Activated naive CD4-positive, alpha-beta T cell (primary cell): ENCODE data around the gene MRPL4.

Experiments
- DNase-seq, 4 experiments: peaks; one replicate each; lab custom pipeline; 2025; lab: John Stamatoyannopoulos, UW

MRPL4 gene

GRCh38 chr19:10251792-10252694 lies at the start of gene MRPL4:
MRPL4 (plus strand) TSS chr19:10252214; CDS start chr19:10252254, 40 bp downstream.
- peak; percentile 86 to 94 (median 92) for DNase-seq

- no peak for DNase-seq
These were observed 48.3 kb upstream of the MRPL4 start for GRCh38 chr19:10203686-10204085.

DNA sequence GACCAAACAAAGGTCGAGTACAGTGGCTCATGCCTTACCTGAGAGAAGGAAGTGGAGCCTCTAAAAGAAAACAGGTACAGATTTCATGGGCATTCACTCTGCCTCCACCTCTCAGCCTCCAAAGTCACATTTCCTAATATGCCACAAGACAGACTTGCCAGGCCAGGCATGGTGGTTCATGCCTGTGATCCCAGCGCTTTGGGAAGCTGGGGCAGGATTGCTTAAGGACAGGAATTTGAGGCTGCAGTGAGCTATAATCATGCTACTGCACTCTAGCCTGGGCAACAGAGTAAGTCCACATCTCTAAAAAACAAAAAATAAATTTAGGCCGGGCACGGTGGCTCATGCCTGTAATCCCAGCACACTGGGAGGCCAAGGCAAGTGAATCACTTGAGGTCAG lies 46.4 kb upstream of the MRPL4 start:
- DNase-seq: no peak

DNA sequence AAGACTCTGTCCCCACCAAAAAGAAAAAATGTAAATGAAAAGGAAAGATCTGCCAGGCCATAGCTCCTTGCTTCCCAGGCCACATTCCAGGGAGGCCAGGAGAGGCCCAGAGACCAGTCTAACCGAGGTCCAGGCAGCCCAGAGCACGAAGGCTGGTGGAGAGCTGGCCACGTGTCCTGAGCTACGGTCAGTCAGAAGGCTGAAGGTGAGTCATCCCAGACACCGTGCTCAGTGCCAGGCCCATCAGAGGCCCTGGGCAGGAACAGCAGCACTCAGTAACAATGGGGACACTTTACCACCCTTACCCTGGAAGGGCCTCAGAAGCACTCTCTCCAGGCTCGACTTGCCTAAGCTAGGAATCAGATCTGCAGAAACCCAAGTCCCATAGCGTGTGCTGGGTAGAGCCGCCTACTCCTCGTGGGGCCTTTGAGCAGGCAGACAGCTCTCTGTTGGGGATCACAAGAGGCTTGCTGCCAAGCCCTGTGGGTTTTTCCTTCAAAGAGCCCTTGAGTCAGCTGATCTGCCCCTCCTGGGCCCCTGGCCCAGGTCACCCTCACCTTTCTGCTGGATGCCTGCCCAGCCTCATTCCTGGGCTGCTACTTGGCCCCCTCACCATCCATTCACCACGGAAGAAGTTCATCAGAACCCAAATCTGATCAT lies 45.7 kb upstream of the MRPL4 start:
- DNase-seq: no peak

DNA sequence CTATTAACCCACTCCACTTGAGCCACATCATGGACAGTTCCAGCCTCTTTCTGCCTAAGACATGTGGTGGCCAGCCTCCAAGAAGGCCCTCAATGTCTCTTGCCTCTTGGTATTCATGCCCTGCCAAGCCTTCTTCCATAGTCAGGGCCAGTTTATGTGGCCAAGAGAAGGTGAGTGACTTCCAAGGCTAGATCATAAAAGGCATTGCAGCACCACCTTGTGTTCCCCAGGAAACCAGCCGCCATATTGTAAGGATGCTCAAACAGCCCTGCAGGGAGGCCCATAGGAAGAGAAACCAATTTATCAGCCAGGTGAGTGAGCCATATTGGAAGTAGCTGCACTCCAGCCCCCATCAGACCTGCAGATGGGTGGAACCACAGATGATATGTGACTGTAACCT lies 45.0 kb upstream of the MRPL4 start:
- DNase-seq: no peak

DNA sequence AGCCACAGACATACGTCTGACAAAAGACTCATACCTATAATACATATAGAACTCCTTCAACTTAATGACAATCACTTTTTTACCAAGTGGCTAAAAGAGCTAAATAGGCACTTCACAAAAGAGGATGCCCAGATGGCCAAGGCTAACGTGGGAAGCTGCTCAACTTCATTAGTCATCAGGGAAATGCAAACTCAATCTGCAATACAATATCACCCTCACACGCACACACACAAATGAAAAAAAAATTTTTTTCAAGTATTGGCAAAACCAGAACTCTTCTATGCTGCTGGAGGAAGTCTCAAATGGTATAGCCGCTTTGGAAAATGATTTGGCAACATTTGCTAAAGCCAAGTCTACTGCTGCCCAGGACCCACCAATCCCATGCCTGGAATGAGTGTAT lies 42.7 kb upstream of the MRPL4 start:
- no peak for DNase-seq

DNA sequence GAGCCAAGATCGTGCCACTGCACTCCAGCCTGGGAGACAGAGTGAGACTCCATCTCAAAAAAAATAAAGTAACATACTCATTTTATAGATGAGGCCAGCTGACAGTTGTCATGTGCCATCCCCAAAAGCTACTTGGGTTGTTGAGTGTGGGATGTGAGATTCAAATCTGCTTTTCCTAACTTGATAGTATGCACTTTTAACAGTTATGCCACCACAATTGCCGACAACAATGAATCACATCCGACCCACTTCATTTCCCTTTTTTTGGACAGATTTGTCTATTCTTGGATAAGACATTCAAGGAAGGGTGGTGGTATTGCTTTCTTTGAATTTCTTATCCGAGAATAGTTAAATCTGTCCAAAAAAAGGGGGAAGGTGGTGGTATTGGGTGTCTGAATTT lies 41.0 kb upstream of the MRPL4 start:
- no peak for DNase-seq

- no peak for DNase-seq
These were observed 40.3 kb upstream of the MRPL4 start for GRCh38 chr19:10211691-10212090.

DNA sequence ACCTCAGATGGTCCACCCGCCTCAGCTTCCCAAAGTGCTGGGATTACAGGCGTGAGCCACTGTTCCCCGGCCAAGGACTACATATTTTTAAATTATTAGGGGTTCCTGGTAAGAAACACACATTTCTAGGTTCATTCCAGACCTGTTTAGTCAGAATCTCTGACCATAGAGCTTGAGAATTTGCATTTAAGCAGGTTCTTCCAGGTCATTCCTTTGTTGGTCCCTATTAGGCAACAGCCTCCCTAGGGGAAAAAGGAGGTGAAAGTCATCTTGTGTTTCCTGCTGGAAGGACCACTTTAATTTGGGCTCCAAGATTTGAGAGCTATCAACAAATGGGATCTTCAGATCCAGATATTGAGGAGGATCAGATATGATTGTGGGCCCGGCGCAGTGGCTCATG lies 37.2 kb upstream of the MRPL4 start:
- no peak for DNase-seq

- no peak for DNase-seq
These were observed 34.9 kb upstream of the MRPL4 start for GRCh38 chr19:10217085-10217484.

DNA sequence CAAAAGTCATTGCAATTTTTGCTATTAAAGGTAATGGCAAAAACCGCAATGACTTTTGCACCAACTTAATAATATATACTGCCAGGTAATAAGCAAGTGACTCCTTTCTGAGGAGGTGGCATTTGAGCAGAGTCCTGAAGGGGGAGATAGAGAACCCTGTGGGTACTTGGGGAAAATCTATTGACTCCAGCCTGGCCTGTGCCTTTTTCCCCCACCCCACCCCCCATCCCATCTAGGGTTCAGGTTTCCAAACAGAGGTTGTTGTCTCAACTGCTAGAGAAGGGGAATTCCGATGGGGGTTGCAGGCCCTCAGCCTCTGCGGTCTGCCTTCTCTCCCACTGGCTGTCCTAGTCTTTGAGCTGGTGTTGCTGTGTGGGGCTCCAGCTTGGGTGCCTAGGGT lies 32.3 kb upstream of the MRPL4 start:
- DNase-seq: no peak

- DNase-seq: no peak
These were observed 31.3 kb upstream of the MRPL4 start for GRCh38 chr19:10220695-10221094.

DNA sequence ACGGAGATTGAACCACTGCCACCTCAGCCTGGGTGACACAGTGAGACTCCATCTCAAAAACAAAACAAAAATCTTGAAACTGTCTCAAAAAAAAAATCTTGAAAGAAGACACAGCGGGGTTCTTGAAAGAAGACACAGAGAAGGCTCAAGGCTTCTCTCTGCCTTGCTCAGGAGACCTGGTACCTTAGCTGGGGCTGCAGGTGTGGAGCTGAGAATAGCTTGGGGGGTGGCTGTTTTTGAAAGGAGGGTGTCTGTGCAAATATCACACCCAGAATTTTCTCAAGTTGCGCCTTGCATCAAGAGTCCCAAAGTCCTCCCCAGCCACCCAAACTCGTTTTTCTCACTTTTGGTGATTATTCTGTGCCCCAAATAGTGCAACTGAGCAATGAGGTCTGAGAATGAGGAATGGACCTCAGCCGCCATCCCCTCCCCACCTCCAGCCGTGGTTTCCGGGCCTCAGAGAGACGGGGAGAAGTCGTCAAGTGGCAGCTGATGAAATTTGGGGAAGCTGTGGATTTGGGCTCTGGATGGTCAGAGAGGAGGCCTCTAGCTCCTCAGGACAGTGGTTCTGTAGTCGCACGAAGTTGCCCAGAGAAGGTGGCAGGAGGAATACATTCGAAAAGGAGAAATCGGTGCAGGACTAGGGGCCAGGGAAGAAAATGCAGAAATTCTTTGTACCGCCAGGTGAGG lies 29.7 kb upstream of the MRPL4 start:
- no peak for DNase-seq

GRCh38 chr19:10223488-10224213 lies 28.4 kb upstream of the MRPL4 start:
- DNase-seq: no peak

DNA sequence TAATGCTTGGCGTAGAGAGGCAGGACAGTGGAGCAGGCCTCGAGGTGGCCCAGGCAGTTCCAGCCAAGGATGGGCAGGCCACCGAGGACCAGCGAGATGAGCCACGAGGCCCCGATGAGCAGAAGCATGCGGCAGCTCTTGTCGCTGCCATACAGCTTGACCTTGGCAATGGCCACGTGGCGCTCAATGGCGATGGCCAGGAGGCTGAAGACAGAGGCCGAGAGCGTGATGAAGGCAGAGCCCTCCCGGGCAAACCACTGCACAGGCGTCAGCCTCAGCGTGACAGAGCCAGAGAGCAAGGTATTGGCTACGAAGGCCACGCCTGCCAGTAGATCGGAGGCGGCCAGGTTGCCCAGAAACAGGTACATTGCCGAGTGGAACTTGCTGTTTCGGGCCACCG lies 27.7 kb upstream of the MRPL4 start:
- DNase-seq: no peak

- no peak for DNase-seq
These were observed 26.0 kb upstream of the MRPL4 start for GRCh38 chr19:10226021-10226375.

DNA sequence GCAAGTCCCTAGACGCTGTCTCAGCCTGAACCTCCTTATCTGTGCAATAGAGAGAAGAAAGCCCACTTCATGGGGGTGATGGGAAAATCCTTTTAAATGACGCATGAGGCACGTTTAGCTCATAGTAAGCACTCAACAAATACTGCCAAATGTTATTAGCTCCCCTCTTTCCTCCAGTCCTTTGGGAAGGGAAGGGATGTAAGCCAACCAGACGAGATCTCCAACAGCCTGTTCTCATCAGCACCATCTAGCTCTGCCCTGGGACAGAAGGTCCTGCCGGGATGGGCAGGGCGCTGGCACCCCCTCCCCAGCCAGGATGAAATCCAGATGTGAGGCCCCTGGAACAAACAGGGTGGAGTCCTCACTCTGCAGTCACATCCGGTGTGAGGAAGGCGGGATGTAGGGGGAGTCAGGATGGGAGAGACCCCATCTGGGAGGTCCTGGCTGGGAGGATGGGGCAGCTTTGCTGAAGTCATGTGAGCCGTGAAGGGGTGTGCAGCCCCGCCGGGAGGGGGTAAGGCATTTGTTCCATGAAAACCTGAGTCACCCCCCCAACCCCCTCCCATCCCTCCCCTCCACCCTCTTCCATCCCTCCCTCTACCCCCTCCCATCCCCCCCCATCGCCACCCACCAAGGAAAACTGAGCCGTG lies 25.5 kb upstream of the MRPL4 start:
- DNase-seq: no peak

GRCh38 chr19:10227026-10227971 lies 24.7 kb upstream of the MRPL4 start:
- no peak for DNase-seq

GRCh38 chr19:10228393-10228792 lies 23.6 kb upstream of the MRPL4 start:
- DNase-seq: no peak

DNA sequence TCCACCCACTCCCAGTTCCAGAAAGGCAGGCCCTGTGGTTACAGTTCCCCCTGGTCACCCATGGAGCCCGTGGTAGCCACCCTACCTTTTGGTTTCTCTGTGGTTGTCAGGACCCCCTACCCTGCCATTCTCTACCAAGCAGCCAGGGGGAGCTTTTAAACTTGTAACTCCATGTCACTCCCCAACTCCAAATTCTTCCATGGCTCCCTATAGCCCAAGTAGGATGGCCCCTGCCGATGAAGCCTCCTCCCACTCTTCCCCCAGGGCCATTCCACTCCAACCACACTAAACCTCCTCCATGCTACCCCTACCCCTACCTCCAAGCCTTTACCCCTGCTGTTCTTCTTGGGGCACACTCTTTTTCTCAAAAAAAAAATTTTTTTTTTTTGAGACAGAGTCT lies 23.1 kb upstream of the MRPL4 start:
- DNase-seq: no peak
